GM04503 (cell line): ENCODE results near the gene UBC.
A peak's percentile ranks its signal among the peaks of the same experiment; 100 is the strongest.
"Not testable (repeated sequence)": the region's sequence is repeated elsewhere in the genome, so short reads cannot be mapped to it uniquely, and the experiment has no call there.

Experiments used
- DNase-seq: peaks from one replicate; pipeline ENCODE4 v3.0.0-alpha.2; 2012; ENCODE audit warnings: low read depth

UBC gene

GRCh38 chr12:124915239-124916236 lies 1.1 kb upstream of the UBC start:
- DNase-seq = no peak

- DNase-seq = no peak
Measured at GRCh38 chr12:124913474-124914391, 717 bp downstream of the UBC start.

GRCh38 chr12:124912529-124913287 lies 1.7 kb downstream of the UBC start:
- not testable (repeated sequence) for DNase-seq

- not testable (repeated sequence) for DNase-seq
Measured at GRCh38 chr12:124911521-124911920, 2.9 kb downstream of the UBC start.

- no peak for DNase-seq
Measured at GRCh38 chr12:124910561-124911478, 3.6 kb downstream of the UBC start.

- DNase-seq = no peak
Measured at GRCh38 chr12:124909831-124910560, 4.5 kb downstream of the UBC start.

- DNase-seq = no peak
Measured at GRCh38 chr12:124906606-124907261, 7.7 kb downstream of the UBC start.

GRCh38 chr12:124904306-124905098 lies 9.9 kb downstream of the UBC start:
- DNase-seq = peak; percentile 97

GRCh38 chr12:124902916-124903315 lies 11.5 kb downstream of the UBC start:
- DNase-seq = no peak

- DNase-seq = no peak
Measured at GRCh38 chr12:124901003-124901402, 13.4 kb downstream of the UBC start.

GRCh38 chr12:124900345-124900795 lies 14.1 kb downstream of the UBC start:
- not testable (repeated sequence) for DNase-seq

- DNase-seq = no peak
Measured at GRCh38 chr12:124898923-124899294, 15.5 kb downstream of the UBC start.

GRCh38 chr12:124898200-124898922 lies 16.1 kb downstream of the UBC start:
- DNase-seq = no peak

GRCh38 chr12:124896461-124896860 lies 18.0 kb downstream of the UBC start:
- DNase-seq = no peak

GRCh38 chr12:124893792-124894516 lies 20.5 kb downstream of the UBC start:
- no peak for DNase-seq

GRCh38 chr12:124888260-124888659 lies 26.2 kb downstream of the UBC start:
- DNase-seq = no peak

GRCh38 chr12:124887766-124888165 lies 26.7 kb downstream of the UBC start:
- DNase-seq = not testable (repeated sequence)
